Mesothelial cell of epicardium (in vitro differentiated cells): ENCODE data around the gene SLC16A10. TPM values are rescaled to one million over a fixed set of nuclear protein-coding genes. Genes with fewer than 3 reads are reported as not detected.

Source experiments
- DNase-seq, 2 experiments: peaks; one replicate each; pipeline ENCODE4 v3.0.0; 2021; ENCODE audit warnings: low spot score in 2 of 2; ENCODE audit not compliant: unreplicated experiment in 2 of 2
- H3K27ac Mint-ChIP-seq: 2 replicates; pipeline ENCODE4 v1.8.0; 2021; ENCODE audit warnings: mixed read lengths
- H3K27me3 Mint-ChIP-seq: 2 replicates; pipeline ENCODE4 v1.8.0; 2021; ENCODE audit warnings: low read depth, mixed read lengths
- H3K36me3 Mint-ChIP-seq: 2 replicates; pipeline ENCODE4 v1.8.0; 2021; ENCODE audit warnings: mixed read lengths
- H3K4me1 Mint-ChIP-seq: 2 replicates; pipeline ENCODE4 v1.8.0; 2021; ENCODE audit warnings: mixed read lengths
- H3K4me3 Mint-ChIP-seq: 2 replicates; pipeline ENCODE4 v1.8.0; 2021; ENCODE audit warnings: mild to moderate bottlenecking, moderate library complexity, mixed read lengths
- H3K9me3 Mint-ChIP-seq: 2 replicates; pipeline ENCODE4 v1.8.0; 2021; ENCODE audit warnings: mixed read lengths
- CTCF ChIP-seq: fragments of 200-600 bp; sonication (generic); IDR thresholded peaks from one replicate; pipeline ENCODE4 v1.5.0; 2021; ENCODE audit warnings: antibody characterized with exemption; ENCODE audit not compliant: unreplicated experiment
- total RNA-seq: library from RNA; stranded (reverse); gene quantifications from 3 replicates; pipeline ENCODE4 v1.2.1, GENCODE V29; 2021

Gene SLC16A10
- total RNA-seq, 1 donor from 2014 or later = 18.0 TPM

DNA sequence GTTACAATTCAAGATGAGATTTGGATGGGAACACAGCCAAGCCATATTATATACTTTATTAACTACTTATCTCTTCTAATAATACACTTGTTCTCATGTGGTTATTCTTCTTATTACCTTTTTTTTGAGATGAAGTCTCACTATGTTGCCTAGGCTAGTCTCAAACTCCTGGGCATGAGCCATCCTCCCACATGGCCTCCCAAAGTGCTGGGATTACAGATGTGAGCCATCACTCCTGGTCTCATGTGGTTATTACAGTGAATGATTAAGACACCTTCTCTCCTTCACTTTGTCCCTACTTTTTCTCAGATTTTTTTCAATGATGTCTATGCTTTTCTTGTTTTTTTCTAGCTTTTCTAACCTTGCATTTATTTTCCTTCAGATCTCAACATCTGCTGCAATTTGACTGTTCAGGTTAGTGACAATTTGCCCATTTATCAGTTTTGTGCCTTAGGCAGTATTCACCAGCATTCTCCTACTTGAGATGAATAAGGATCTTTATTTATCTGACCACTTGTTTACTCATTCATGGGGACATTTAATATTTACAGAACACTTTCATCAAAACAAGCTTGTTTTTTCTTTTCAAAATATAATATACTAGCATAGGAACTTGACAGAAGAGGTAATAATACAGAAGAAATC is 105.7 kb downstream of the SLC16A10 start:
- DNase-seq = no peak
- Mint-ChIP-seq H3K27ac (no peak overlapping the region), H3K4me1 (no peaks in the 10 kb centered on the region), H3K36me3 (peaks cover 22% of the 10 kb centered on the region), H3K4me3 (no peak overlapping the region), H3K9me3 (peaks cover 19% of the 10 kb centered on the region), H3K27me3 (no peaks in the 10 kb centered on the region)
- TF ChIP-seq CTCF = no peak

DNA sequence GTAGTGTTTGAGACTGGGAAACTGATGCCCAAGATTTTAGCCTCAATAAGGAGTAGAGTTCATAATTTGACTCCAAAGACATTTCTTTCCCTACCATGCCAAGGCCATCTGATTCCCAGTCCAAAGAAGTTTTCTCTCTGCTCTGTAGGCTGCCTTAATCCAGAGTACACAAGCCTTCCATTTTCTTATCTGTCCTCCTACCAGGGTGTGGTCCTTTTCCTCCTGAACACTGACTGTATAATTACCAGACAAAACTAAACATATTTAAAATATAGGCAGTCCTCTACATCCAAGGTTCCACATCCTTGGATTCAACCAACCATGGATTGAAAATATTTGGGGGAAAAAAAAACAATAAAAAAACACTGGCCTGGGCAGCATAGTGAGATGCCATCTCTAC is 108.4 kb downstream of the SLC16A10 start:
- no peak for DNase-seq
- H3K27me3 Mint-ChIP-seq = no peaks in the 10 kb centered on the region
- peaks cover 9% of the 10 kb centered on the region for H3K4me1 Mint-ChIP-seq
- TF ChIP-seq CTCF = no peak
- peaks cover 7% of the 10 kb centered on the region for H3K36me3 Mint-ChIP-seq
- H3K4me3 Mint-ChIP-seq = no peak overlapping the region
- H3K27ac Mint-ChIP-seq = no peak overlapping the region
- peaks cover 11% of the 10 kb centered on the region for H3K9me3 Mint-ChIP-seq

DNA sequence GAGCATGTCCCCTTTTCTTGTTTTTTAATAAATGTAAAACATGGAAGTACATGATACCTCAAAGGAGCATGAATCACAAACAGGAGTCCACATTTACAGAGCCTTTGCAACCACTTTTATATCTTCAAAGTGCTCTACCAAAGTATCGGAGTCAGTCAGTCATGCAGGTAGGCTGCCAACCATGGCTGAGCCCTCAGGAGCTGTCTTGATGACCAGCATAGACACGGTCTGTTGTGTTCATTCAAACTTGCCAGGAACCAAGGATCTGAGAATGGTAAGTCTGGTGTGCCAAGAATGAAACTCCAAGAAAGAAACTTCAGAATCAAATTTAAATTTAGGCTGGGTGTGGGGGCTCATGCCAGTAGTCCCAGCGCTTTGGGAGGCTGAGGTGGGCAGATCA is 111.5 kb downstream of the SLC16A10 start:
- Mint-ChIP-seq H3K27me3 (no peaks in the 10 kb centered on the region), H3K9me3 (no peaks in the 10 kb centered on the region), H3K4me3 (no peak overlapping the region)

DNA sequence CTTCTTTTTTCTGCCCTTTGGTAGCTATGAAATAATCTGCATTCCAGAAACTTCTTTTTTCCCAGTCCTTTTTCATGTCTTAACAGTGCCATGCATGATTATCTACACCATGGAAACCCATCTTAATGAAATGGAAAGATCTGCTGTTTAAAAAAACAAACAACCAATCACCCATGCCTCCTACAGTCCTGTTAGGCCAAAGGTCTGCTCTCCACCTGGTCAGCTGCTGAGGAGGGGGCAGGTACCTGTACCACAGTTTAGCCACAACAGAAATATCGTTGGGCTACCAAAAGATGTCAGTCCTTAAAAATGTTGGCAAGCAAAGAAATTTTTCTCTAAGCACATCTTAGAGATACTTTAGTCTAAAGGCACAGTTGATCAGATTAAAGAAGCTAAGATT is 112.6 kb downstream of the SLC16A10 start:
- Mint-ChIP-seq H3K4me3 (no peak overlapping the region), H3K36me3 (no peaks in the 10 kb centered on the region), H3K27me3 (no peaks in the 10 kb centered on the region), H3K4me1 (peaks cover 15% of the 10 kb centered on the region), H3K27ac (no peak overlapping the region), H3K9me3 (no peaks in the 10 kb centered on the region)
- TF ChIP-seq CTCF = no peak
- no peak for DNase-seq

More for the DNA sequence above, 111.5 kb downstream of the SLC16A10 start:
- DNase-seq = no peak
- no peak overlapping the region for H3K27ac Mint-ChIP-seq
- TF ChIP-seq CTCF = no peak
- no peaks in the 10 kb centered on the region for H3K36me3 Mint-ChIP-seq
- H3K4me1 Mint-ChIP-seq = peaks cover 15% of the 10 kb centered on the region

DNA sequence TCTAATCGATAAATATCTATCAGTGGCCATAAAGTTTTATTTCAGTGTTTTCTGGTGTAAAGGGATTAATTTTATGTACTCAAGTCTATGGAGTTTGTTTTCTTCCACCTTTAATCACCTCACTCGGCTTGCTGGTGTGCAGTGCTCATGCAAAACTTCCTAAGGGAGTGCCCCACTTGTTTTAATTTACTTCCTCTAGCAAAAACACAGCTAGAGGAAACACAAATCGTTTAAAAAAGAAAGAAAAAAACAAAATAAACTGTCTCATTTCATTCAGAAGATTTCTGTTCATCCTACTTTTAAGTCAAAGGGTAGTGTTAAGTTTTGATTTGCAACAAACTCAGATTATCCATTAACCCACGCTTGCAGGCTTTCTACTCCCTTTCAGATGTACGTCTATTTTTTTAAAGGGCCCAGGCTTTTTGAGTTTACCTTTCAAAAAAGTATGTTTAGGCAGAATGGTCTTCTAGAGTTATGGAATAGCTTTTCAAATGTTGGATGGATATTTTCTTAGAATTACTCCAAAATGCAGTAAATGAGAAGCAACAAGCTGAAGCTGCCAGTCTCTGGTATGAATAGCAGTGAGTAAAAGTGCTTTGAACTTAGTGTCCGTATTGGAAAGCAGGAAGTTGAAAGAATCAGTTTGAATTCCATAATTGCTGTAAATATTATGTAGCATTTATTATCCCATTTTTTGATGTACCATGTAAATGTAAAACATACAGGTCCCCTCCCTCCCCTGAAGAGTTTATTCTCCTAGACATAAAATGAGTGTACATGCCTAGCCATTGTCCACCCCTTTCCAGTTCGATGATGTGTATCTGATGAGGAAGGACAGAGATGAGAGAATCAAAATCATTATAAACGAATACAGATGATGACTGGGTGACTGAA is 113.3 kb downstream of the SLC16A10 start:
- Mint-ChIP-seq H3K27ac (no peak overlapping the region), H3K36me3 (no peaks in the 10 kb centered on the region), H3K4me1 (peaks cover 15% of the 10 kb centered on the region), H3K27me3 (no peaks in the 10 kb centered on the region), H3K9me3 (no peaks in the 10 kb centered on the region), H3K4me3 (no peak overlapping the region)
- no peak for DNase-seq
- no peak for TF ChIP-seq CTCF
